Limb (tissue), 2 donors: Measurements from ENCODE around the gene GALNT8.
"Not testable (repeated sequence)": the region's sequence is repeated elsewhere in the genome, so short reads cannot be mapped to it uniquely, and the experiment has no call there.

ENCODE experiments used
- DNase-seq, 2 donors: peaks; one replicate each; pipeline ENCODE4 v3.0.0-alpha.2; 2016; ENCODE audit errors: extremely low spot score in 2 of 2

The GALNT8 gene

GRCh38 chr12:4744709-4745108, 24.5 kb downstream of the GALNT8 start:
- DNase-seq, result no peak

- DNase-seq, result no peak
Measured at GRCh38 chr12:4745249-4745648, 25.0 kb downstream of the GALNT8 start.

GRCh38 chr12:4751654-4752053, 31.5 kb downstream of the GALNT8 start:
- not testable (repeated sequence) for DNase-seq

GRCh38 chr12:4762773-4763172, 42.6 kb downstream of the GALNT8 start:
- DNase-seq, result no peak

GRCh38 chr12:4763549-4763948, 43.3 kb downstream of the GALNT8 start:
- DNase-seq, result peak; percentile 30 to 54

- DNase-seq, result peak in 1 of 2 donors; percentile 12
Measured at GRCh38 chr12:4766445-4766844, 46.2 kb downstream of the GALNT8 start.

GRCh38 chr12:4767186-4767585, 47.0 kb downstream of the GALNT8 start:
- DNase-seq, result no peak

- no peak for DNase-seq
Measured at GRCh38 chr12:4768341-4768740, 48.1 kb downstream of the GALNT8 start.

GRCh38 chr12:4769073-4769472, 48.9 kb downstream of the GALNT8 start:
- DNase-seq, result no peak

GRCh38 chr12:4771172-4771959, 51.2 kb downstream of the GALNT8 start:
- DNase-seq, result no peak

- no peak for DNase-seq
Measured at GRCh38 chr12:4771960-4772566, 51.9 kb downstream of the GALNT8 start.

- no peak for DNase-seq
Measured at GRCh38 chr12:4775936-4776335, 55.7 kb downstream of the GALNT8 start.

GRCh38 chr12:4779749-4780148, 59.5 kb downstream of the GALNT8 start:
- DNase-seq, result no peak

- DNase-seq, result no peak
Measured at GRCh38 chr12:4780641-4781611, 60.7 kb downstream of the GALNT8 start.

GRCh38 chr12:4784404-4785054, 64.3 kb downstream of the GALNT8 start:
- no peak for DNase-seq

GRCh38 chr12:4786795-4787194, 66.6 kb downstream of the GALNT8 start:
- DNase-seq, result no peak

- DNase-seq, result peak in 1 of 2 donors; percentile 54
Measured at GRCh38 chr12:4787965-4788364, 67.8 kb downstream of the GALNT8 start.

GRCh38 chr12:4789776-4790175, 69.6 kb downstream of the GALNT8 start:
- DNase-seq, result no peak

- DNase-seq, result no peak
Measured at GRCh38 chr12:4791497-4791896, 71.3 kb downstream of the GALNT8 start.

- no peak for DNase-seq
Measured at GRCh38 chr12:4794491-4794890, 74.3 kb downstream of the GALNT8 start.

GRCh38 chr12:4796216-4796615, 76.0 kb downstream of the GALNT8 start:
- no peak for DNase-seq
